GM19043 (cell line): ENCODE data around the gene ADAM10.
"Not testable (repeated sequence)": the region's sequence is repeated elsewhere in the genome, so short reads cannot be mapped to it uniquely, and the experiment has no call there.

Experiments used
- ATAC-seq: cut with Tn5 transposase; IDR thresholded peaks from one replicate; pipeline ENCODE4 v1.9.1; 2021; ENCODE audit warnings: low read depth; ENCODE audit not compliant: unreplicated experiment

Gene ADAM10

GRCh38 chr15:58620268-58620667 is 129.2 kb downstream of the ADAM10 start:
- not testable (repeated sequence) for ATAC-seq

- no peak for ATAC-seq
These were observed 133.3 kb downstream of the ADAM10 start for GRCh38 chr15:58616171-58616570.

- no peak for ATAC-seq
These were observed 137.5 kb downstream of the ADAM10 start for GRCh38 chr15:58611731-58612676.

DNA sequence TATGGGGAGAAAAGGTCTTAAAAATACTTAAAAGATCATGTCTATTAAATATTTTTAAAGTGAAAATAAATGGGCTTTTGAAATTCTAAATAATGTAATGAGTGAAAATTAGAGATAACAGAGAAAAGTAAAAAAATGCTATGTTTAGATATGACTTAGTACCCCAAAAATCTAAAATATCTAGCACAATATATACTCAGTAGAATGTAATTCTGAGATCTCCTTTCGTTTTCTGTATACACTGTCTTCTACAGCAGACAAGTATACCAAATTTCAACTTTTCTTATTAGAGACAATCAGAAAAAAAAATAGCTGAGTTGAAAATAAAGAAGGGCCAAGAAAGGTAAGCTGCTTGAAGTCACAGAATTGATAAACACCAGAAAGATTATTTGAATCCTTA is 140.8 kb downstream of the ADAM10 start:
- ATAC-seq, result no peak

DNA sequence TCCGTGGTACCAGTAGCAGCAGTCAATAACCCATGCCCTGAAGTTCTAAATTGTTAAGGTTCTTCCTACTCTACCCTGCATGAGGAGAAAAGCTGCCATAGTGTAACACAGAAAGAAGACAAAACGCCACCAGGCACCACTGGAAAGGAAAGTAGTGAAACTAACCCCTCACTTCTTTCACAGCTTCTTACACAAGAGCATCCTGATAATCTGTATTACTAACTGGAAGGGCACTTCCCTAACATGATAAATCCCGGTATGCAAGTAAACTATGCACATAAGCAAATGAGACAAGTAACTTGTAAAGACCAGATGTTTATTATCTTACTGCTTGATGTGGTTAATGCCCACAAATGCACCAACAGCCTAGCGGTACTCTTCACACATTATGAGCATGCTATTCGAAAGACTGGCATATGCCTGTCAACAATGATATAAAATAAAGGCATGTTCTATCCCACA is 141.3 kb downstream of the ADAM10 start:
- no peak for ATAC-seq

GRCh38 chr15:58606577-58607080 is 142.9 kb downstream of the ADAM10 start:
- no peak for ATAC-seq

DNA sequence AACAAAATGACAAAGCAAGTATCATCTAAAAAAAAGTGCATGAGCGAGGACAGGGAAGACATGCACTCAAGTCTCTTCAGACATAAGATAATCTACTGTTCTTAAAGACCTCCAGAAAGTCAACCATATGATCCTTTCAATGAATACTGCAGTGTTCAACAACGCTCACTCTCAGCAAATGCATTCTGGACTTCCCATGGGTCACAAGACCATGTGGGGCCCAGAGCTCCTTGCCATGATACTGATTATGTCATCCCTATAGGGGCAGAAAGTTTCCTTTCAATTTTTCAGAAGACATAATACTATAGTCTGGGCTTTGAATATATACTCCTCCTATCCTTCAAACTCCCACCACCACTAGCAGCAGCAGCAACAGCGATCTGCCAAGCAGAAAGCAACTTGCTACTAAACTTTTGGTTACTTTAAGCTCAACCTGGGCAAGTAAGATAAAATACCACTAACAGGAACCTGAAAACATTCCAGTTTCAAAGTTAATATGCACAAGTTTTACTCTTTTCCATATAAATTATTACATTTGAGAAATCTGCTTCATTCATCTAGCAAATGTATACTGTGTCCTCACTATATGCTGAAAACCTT is 143.5 kb downstream of the ADAM10 start:
- no peak for ATAC-seq

DNA sequence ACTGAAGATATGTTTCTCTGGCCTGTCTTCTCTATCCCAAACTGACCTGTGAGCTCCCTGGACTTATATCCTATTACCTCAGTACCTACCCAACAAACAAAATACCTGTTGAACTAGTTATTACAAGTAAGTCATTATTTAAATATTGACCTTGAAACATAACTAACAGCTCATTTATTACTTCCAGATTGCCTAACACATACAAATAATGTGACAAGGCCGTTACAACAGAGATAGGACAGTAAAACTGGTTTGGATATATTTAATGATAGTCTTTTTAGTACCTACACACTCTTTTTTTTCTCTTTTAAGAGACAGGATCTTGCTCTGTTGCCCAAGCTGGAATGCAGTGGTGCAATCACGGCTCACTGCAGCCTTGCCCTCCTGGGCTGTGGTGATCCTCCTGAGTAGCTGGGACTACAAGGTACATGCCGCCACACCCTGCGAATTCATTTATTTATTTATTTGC is 145.0 kb downstream of the ADAM10 start:
- no peak for ATAC-seq

DNA sequence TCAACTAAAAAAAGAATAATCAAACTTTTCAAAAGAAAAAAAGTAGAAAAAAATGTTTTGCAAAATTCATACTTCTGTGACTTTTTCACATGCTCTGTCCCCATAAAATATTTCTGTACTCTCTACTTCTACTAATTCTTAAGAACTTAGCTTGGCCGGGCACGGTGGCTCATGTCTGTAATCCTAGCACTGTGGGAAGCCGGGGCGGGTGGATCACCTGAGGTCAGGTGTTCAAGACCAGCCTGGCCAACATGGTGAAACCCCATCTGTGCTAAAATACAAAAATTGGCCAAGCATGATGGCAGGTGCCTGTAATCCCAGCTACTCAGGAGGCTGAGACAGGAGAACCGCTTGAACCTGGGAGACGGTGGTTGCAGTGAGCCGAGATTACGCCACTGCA is 145.6 kb downstream of the ADAM10 start:
- ATAC-seq, result not testable (repeated sequence)

DNA sequence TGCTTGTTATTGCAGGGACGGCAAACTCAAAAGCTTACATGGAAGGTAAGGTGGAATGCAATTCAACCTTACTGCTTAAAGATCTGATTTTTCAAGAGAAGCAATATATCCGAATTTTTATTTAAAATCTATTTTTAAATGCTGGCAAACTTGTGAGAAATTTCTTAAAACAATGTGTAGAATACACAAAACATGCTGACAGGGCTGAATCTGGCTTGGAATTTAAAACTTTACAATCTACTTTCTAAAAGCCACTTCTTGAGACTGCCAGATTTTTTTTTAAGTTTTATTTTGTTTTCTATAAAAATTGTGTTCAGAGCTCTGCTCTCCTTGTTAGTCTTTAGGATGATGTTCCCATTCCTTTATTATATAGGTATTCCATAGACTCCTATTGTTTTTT is 146.7 kb downstream of the ADAM10 start:
- no peak for ATAC-seq

GRCh38 chr15:58598829-58599210 is 150.7 kb downstream of the ADAM10 start:
- no peak for ATAC-seq

DNA sequence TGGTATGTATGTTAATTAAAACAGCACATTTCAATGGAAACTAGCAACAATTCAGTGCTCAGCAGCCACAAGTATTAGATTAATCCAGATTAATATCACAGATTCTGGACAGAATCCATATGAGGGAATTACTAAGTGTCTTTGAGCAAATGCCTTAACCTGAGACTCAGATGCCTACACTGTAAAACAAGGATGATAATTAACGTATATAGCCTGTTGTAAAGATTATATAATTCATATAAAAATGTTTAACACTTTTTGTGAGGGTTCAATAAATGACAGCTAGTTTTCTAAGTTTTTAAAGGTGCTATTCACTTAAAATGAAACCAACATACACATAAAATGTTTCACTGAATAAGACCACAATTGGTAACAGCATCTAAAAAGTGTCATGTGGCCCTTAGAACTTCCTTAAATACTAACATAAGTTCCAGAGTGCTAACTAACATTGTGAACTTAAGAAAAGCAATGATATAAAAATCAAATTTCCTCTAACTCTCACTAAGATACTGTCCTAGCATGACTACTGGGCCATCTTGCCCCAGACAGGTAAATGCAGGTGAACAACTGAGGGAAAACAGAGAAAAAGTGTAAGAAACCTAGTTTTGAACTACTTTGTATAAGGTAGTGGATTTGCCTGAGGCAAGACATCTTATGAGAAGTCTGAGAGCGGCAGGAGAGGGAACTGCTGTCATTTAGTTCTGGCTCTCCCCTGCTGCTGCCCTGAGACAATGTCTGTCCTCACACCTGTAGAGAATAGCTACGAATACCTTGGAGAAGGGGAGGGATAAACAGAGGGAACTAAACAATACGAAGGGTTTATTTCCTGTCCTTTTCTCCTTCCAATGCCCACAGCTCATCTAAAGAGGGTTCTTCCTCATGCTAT is 151.3 kb downstream of the ADAM10 start:
- ATAC-seq, result no peak

- ATAC-seq, result no peak
These were observed 153.8 kb downstream of the ADAM10 start for GRCh38 chr15:58595516-58596263.

DNA sequence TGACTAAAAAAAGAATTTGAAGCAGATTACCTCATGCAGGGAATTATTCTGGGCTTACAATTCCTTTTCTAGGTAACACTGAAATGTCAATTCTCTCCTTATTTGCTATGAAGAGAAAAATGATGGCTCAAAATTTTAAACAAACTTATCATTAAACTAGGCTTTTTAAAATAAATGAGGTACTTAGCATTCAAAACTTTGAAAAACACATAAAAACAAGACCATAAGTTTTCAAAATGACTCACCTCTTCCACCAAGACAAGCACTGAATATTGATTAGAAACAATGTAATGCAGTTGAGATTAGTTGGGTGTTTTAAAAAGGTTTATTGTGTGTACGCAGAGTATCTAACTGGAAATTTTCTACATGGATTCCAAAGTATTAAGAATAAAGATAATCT is 154.6 kb downstream of the ADAM10 start:
- ATAC-seq, result no peak

DNA sequence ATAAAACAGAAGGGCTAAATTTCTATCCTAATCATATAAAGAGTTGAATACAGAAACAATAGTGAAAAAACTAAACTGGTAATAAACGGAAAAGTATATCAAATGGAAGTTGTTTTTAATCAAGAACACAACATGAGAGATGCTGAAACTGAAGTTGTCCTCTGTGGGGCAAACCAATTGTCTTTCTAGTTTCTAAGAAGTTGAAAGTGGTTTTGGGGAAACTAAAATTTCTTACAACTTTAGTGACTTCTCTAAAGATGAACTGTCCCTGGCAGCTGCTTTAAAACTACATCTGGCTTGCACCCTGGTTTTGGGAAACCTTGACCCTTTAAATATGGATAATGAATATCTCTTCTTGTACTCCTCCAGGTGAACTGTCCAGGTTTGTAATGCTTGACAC is 155.6 kb downstream of the ADAM10 start:
- no peak for ATAC-seq

DNA sequence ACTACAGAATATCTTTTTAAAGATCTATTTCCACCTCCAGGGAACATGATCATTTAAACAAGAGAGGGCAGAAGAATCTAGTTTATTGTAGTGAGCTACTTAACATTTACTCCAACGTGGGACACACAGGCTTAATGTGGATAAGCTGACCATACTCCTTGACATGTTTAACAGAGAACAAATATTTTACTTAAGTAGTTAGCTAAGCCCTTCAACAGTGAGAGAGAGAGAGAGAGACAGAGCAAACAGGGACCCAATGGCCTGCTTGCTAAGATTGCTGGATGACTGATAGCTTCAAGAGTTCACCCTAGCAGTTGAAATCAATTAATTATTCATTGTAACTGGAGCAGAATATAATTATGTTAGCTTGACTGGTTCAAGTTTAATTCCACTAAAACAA is 158.6 kb downstream of the ADAM10 start:
- no peak for ATAC-seq

DNA sequence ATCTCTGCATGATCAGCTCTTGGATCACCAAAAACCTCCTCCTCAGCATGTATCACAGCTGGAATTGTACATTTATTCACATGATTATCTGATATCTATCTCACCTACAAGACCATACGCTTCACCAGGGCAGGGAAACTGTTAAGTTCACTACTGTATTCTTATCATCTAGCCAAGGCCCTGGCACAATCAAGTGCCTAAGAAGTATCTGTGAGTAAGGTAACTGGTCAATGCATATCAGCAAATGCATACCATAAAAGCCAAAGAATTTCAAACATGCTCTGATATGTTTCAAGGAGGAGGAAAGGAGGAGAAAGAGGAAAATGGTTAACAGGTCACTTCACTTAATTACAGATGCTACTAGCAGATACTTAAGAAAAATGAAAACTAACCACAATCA is 159.3 kb downstream of the ADAM10 start:
- ATAC-seq, result no peak

GRCh38 chr15:58589047-58589446 is 160.5 kb downstream of the ADAM10 start:
- no peak for ATAC-seq

GRCh38 chr15:58588096-58588495 is 161.4 kb downstream of the ADAM10 start:
- ATAC-seq, result no peak

GRCh38 chr15:58587486-58587885 is 162.0 kb downstream of the ADAM10 start:
- no peak for ATAC-seq
